WERI-Rb-1 (cell line): ENCODE measurements around the gene CYP1B1.

Source experiments
- DNase-seq: peaks from one replicate; pipeline ENCODE4 v3.0.0-alpha.2; 2020
- H3K27ac ChIP-seq: fragments of 250-450 bp; sonication (Bioruptor Pico); 2 replicates; pipeline ENCODE4 v1.5.1; 2020; ENCODE audit warnings: mild to moderate bottlenecking, moderate library complexity
- H3K27me3 ChIP-seq: fragments of 250-450 bp; sonication (Bioruptor Pico); 2 replicates; pipeline ENCODE4 v1.5.1; 2021; ENCODE audit warnings: mild to moderate bottlenecking, low read depth, moderate library complexity; ENCODE audit not compliant: insufficient read depth, severe bottlenecking
- H3K36me3 ChIP-seq: fragments of 250-450 bp; sonication (Bioruptor Pico); 2 replicates; pipeline ENCODE4 v1.5.1; 2020; ENCODE audit warnings: mild to moderate bottlenecking, moderate library complexity
- H3K4me3 ChIP-seq: 2 replicates; pipeline ENCODE4 v1.5.1; 2011; ENCODE audit warnings: low read depth, mild to moderate bottlenecking, control low read depth, low read length
- H3K9me3 ChIP-seq: fragments of 250-450 bp; sonication (Bioruptor Pico); 2 replicates; pipeline ENCODE4 v1.5.1; 2021; ENCODE audit warnings: mild to moderate bottlenecking, moderate library complexity; ENCODE audit not compliant: severe bottlenecking
- TF ChIP-seq, protein P1 (sequence below): IDR thresholded peaks from 2 replicates; pipeline ENCODE4 v1.5.1; 2011; ENCODE audit warnings: low read depth, mild to moderate bottlenecking, control low read depth, inconsistent platforms, low read length

Gene CYP1B1

GRCh38 chr2:38104598-38104997 is 28.6 kb upstream of the CYP1B1 start:
- Histone ChIP-seq H3K9me3 (peaks cover 8% of the 10 kb centered on the region), H3K27ac (no peak overlapping the region), H3K36me3 (no peaks in the 10 kb centered on the region), H3K27me3 (no peaks in the 10 kb centered on the region), H3K4me3 (no peak overlapping the region)
- TF ChIP-seq, protein P1, sequence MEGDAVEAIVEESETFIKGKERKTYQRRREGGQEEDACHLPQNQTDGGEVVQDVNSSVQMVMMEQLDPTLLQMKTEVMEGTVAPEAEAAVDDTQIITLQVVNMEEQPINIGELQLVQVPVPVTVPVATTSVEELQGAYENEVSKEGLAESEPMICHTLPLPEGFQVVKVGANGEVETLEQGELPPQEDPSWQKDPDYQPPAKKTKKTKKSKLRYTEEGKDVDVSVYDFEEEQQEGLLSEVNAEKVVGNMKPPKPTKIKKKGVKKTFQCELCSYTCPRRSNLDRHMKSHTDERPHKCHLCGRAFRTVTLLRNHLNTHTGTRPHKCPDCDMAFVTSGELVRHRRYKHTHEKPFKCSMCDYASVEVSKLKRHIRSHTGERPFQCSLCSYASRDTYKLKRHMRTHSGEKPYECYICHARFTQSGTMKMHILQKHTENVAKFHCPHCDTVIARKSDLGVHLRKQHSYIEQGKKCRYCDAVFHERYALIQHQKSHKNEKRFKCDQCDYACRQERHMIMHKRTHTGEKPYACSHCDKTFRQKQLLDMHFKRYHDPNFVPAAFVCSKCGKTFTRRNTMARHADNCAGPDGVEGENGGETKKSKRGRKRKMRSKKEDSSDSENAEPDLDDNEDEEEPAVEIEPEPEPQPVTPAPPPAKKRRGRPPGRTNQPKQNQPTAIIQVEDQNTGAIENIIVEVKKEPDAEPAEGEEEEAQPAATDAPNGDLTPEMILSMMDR, result no peak
- DNase-seq, result no peak

DNA sequence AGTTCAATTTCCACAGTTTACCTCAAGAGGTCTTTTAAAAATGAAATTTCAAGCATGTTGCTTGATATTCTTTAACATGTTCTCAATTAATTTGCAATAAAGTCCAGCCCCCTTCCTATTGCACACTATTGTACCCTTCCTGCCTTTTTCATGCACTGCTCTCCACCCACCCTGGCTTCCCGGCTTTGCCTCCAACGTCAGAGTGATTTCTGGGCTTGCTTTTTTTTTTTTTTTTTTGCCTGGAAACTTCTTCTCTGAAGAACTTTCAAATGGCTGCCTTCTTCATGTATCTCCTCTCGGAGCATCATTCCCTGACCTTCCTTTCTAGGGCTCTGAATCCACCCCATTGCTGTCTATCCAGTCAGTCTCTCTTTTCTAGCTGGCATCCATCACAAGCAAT is 24.4 kb upstream of the CYP1B1 start:
- no peak overlapping the region for H3K27ac ChIP-seq
- H3K27me3 ChIP-seq, result no peaks in the 10 kb centered on the region
- H3K4me3 ChIP-seq, result no peak overlapping the region
- peaks cover 8% of the 10 kb centered on the region for H3K9me3 ChIP-seq
- TF ChIP-seq, protein P1, result no peak
- H3K36me3 ChIP-seq, result no peaks in the 10 kb centered on the region
- no peak for DNase-seq

GRCh38 chr2:38099099-38100028 is 23.4 kb upstream of the CYP1B1 start:
- Histone ChIP-seq H3K27me3 (no peaks in the 10 kb centered on the region), H3K27ac (no peak overlapping the region), H3K4me3 (no peak overlapping the region), H3K9me3 (peaks cover under 1% of the 10 kb centered on the region), H3K36me3 (no peaks in the 10 kb centered on the region)
- DNase-seq, result no peak
- TF ChIP-seq, protein P1, result no peak

DNA sequence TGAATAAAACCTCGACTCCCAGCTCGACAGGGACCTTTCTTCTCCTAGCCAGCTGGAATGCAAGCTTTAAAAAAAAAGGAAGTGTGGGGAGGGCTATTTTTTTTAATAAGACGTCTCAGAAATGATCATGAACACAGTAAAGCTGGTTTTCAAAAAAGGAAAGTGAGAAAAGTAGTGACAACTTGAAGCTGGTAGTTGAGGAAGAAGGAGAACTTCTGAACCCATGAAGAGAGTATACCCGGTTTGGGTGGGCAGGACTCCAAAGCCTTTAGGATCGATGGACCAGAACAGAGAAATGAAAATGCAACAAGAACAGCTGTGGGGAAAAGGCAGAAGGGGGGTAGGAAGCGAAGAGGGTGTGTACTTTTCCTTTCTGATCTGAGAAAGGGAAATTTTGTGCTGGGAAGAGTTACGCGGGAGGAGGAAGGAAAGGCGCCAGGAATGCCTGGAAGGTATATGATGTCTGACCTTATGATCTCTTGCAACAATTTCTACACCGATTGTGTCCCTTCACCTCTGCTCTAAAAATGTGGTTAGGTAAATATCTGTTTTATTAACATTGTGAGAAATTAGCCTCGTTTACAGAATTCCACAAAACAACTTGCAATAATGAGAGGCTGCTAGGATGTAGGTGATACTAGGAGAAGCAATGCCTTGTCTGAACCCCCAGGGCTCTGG is 22.6 kb upstream of the CYP1B1 start:
- H3K27me3 ChIP-seq, result no peaks in the 10 kb centered on the region
- H3K36me3 ChIP-seq, result no peaks in the 10 kb centered on the region
- TF ChIP-seq, protein P1, result no peak
- H3K4me3 ChIP-seq, result no peak overlapping the region
- no peak for DNase-seq
- H3K27ac ChIP-seq, result no peak overlapping the region
- no peaks in the 10 kb centered on the region for H3K9me3 ChIP-seq

GRCh38 chr2:38097988-38098385 is 22.0 kb upstream of the CYP1B1 start:
- Histone ChIP-seq H3K27me3 (no peaks in the 10 kb centered on the region), H3K36me3 (no peaks in the 10 kb centered on the region), H3K4me3 (no peak overlapping the region), H3K9me3 (no peaks in the 10 kb centered on the region), H3K27ac (no peak overlapping the region)
- DNase-seq, result no peak
- TF ChIP-seq, protein P1, result no peak
